CD14-positive monocyte (primary cell): ENCODE results near the gene RNASE4. TPM values are rescaled to one million over a fixed set of nuclear protein-coding genes. Genes with fewer than 3 reads are reported as not detected.
A peak's percentile ranks its signal among the peaks of the same experiment; 100 is the strongest.

Experiments
- DNase-seq, 3 donors: peaks; one replicate each; pipeline ENCODE4 v3.0.0-alpha.2; 2011 to 2022
- H2AFZ ChIP-seq: 2 replicates; pipeline ENCODE4 v1.6.0; 2012; ENCODE audit warnings: mild to moderate bottlenecking, low read depth, low read length, inconsistent platforms; ENCODE audit not compliant: insufficient read depth, poor library complexity, severe bottlenecking
- H3K27ac ChIP-seq, 2 donors: 1 replicate in 1 of 2; 2 replicates in 1 of 2; pipeline ENCODE4 v1.5.1; 2012 to 2013; ENCODE audit warnings: low read length in 2 of 2, control low read depth in 1 of 2, inconsistent platforms in 1 of 2, low read depth in 1 of 2, mild to moderate bottlenecking in 1 of 2
- H3K27me3 ChIP-seq, 2 donors: one replicate each; pipeline versions ENCODE4 v1.6.0 to v1.6.1; 2011 to 2013; ENCODE audit warnings: low read length in 2 of 2; ENCODE audit not compliant: control insufficient read depth in 2 of 2, insufficient read depth in 2 of 2
- H3K36me3 ChIP-seq, 2 donors: replicated peaks in 1 of 2; 1 replicate in 1 of 2; 2 replicates in 1 of 2; pipeline versions ENCODE4 v1.5.1 to v1.6.1; 2012 to 2013; ENCODE audit warnings: low read length in 2 of 2, control low read depth in 1 of 2, inconsistent platforms in 1 of 2, mild to moderate bottlenecking in 1 of 2; ENCODE audit not compliant: insufficient read depth in 2 of 2, control insufficient read depth in 1 of 2
- H3K4me1 ChIP-seq, 2 donors: 1 replicate in 1 of 2; 2 replicates in 1 of 2; pipeline versions ENCODE4 v1.5.1 to v1.6.1; 2012 to 2013; ENCODE audit warnings: low read length in 2 of 2, control low read depth in 1 of 2, inconsistent platforms in 1 of 2, mild to moderate bottlenecking in 1 of 2, moderate library complexity in 1 of 2; ENCODE audit not compliant: insufficient read depth in 2 of 2, control insufficient read depth in 1 of 2
- H3K4me2 ChIP-seq: replicated peaks from 2 replicates; pipeline ENCODE3; 2012; ENCODE audit warnings: low read length, moderate library complexity, mild to moderate bottlenecking; ENCODE audit not compliant: poor library complexity, severe bottlenecking; ENCODE audit errors: extremely low read depth
- H3K4me3 ChIP-seq, 3 experiments: fragments of 200-600 bp in 1 of 3; sonication (generic) in 1 of 3; replicated peaks in 1 of 3; 1 replicate in 2 of 3; 2 replicates in 1 of 3; pipeline ENCODE4 v1.5.1; 2011 to 2013; ENCODE audit warnings: low read length in 3 of 3, mild to moderate bottlenecking in 3 of 3, control low read depth in 2 of 3, low read depth in 2 of 3, inconsistent platforms in 1 of 3, moderate library complexity in 1 of 3
- H3K79me2 ChIP-seq: 2 replicates; pipeline ENCODE4 v1.6.0; 2012; ENCODE audit warnings: mild to moderate bottlenecking, control low read depth, inconsistent platforms, low read length, moderate library complexity; ENCODE audit not compliant: insufficient read depth
- H3K9ac ChIP-seq: 2 replicates; pipeline ENCODE4 v1.6.0; 2017; ENCODE audit warnings: low read length, mild to moderate bottlenecking; ENCODE audit not compliant: insufficient read depth, poor library complexity, severe bottlenecking
- H3K9me3 ChIP-seq, 2 donors: replicated peaks in 1 of 2; 1 replicate in 1 of 2; 2 replicates in 1 of 2; pipeline versions ENCODE4 v1.5.1 to v1.6.1; 2012 to 2013; ENCODE audit warnings: low read length in 2 of 2, control low read depth in 1 of 2; ENCODE audit not compliant: control insufficient read depth in 1 of 2, insufficient read depth in 1 of 2
- H4K20me1 ChIP-seq: 2 replicates; pipeline ENCODE4 v1.6.0; 2012; ENCODE audit warnings: mild to moderate bottlenecking, low read length, control low read depth, moderate library complexity; ENCODE audit not compliant: insufficient read depth
- H3K27ac Mint-ChIP-seq, 7 donors: one replicate each; pipeline ENCODE4 v1.8.0; 2020; ENCODE audit warnings: mild to moderate bottlenecking in 7 of 7, mixed read lengths in 7 of 7, moderate library complexity in 6 of 7, inconsistent platforms in 2 of 7
- H3K27me3 Mint-ChIP-seq, 3 donors: one replicate each; pipeline ENCODE4 v1.8.0; 2021 to 2022; ENCODE audit warnings: low read depth in 3 of 3, mild to moderate bottlenecking in 3 of 3, mixed read lengths in 3 of 3, moderate library complexity in 3 of 3, inconsistent platforms in 1 of 3
- H3K36me3 Mint-ChIP-seq, 2 donors: one replicate each; pipeline ENCODE4 v1.8.0; 2020; ENCODE audit warnings: mixed read lengths in 2 of 2, inconsistent platforms in 1 of 2, mild to moderate bottlenecking in 1 of 2
- H3K4me1 Mint-ChIP-seq: one replicate; pipeline ENCODE4 v1.8.0; 2020; ENCODE audit warnings: mild to moderate bottlenecking, mixed read lengths
- H3K4me3 Mint-ChIP-seq, 2 donors: one replicate each; pipeline ENCODE4 v1.8.0; 2020; ENCODE audit warnings: mild to moderate bottlenecking in 2 of 2, mixed read lengths in 2 of 2, moderate library complexity in 1 of 2
- H3K9me3 Mint-ChIP-seq, 7 donors: one replicate each; pipeline ENCODE4 v1.8.0; 2020 to 2022; ENCODE audit warnings: mixed read lengths in 7 of 7, mild to moderate bottlenecking in 6 of 7, moderate library complexity in 6 of 7, inconsistent platforms in 2 of 7
- CTCF ChIP-seq: fragments of 200-600 bp; IDR thresholded peaks from one replicate; pipeline ENCODE4 v1.8.0; 2022; ENCODE audit warnings: antibody characterized with exemption, mild to moderate bottlenecking
- WGBS: methylation state at CpG from one replicate; pipeline ENCODE4 v1.1.5; 2013; ENCODE audit warnings: missing lambda C conversion rate; ENCODE audit not compliant: insufficient coverage; 5-methylcytosine and 5-hydroxymethylcytosine counted together
- intact Hi-C, 2 donors: fragments of 100-400 bp; cut with micrococcal nuclease; formaldehyde crosslinking; loops; one replicate each; pipeline versions ENCODE4 v1.15.0 to v1.15.1; 2023
- polyA plus RNA-seq, 3 donors: library from polyadenylated mRNA; depleted of rRNA in 1 of 3; unstranded in 2 of 3; stranded (reverse) in 1 of 3; fragments of 300-500 nt in 2 of 3; fragments of >200 nt in 1 of 3; fragmentation: Illumina TruSeq in 2 of 3; gene quantifications; 1 replicate in 2 of 3; 2 replicates in 1 of 3; pipeline ENCODE4 v1.2.3, GENCODE V29; 2012 to 2021

The RNASE4 gene
- polyA plus RNA-seq, 3 donors = 18.5 to 85.8 (median 49.1) TPM

GRCh38 chr14:20680363-20680762 lies 4.0 kb upstream of the RNASE4 start:
- peaks cover 0 to 9% (median 2%) of the 10 kb centered on the region in 3 donors for H3K27me3 Mint-ChIP-seq
- no peak for TF ChIP-seq CTCF
- Histone ChIP-seq H3K36me3 (no peaks in the 10 kb centered on the region), H3K9ac (no peak overlapping the region), H3K27ac (no peak overlapping the region), H4K20me1 (no peaks in the 10 kb centered on the region), H3K27me3 (no peaks in the 10 kb centered on the region), H3K9me3 (no peaks in the 10 kb centered on the region), H3K4me2 (peak overlapping the region; percentile 88), H3K4me3 (peak overlapping the region in 1 of 3 experiments; percentile 91), H2AFZ (no peak overlapping the region), H3K4me1 (peaks cover 46 to 48% of the 10 kb centered on the region in 2 donors), H3K79me2 (no peaks in the 10 kb centered on the region)
- peaks cover 31% of the 10 kb centered on the region for H3K4me1 Mint-ChIP-seq
- H3K27ac Mint-ChIP-seq = no peak overlapping the region
- H3K4me3 Mint-ChIP-seq = no peak overlapping the region
- no peaks in the 10 kb centered on the region for H3K36me3 Mint-ChIP-seq
- 57% methylated on average over 7 of the region's 8 CpGs for WGBS
- no peak for DNase-seq
- intact Hi-C loops = loop anchor here (5.0 to 10.0 kb wide), 6 partner anchors 48 to 424 kb away; partner anchors contain the start of genes PARP2 (in 1 of the 2), TMEM253 (in 1 of the 2) and ZNF219 (in 1 of the 2)
- H3K9me3 Mint-ChIP-seq = no peaks in the 10 kb centered on the region

- Histone ChIP-seq H4K20me1 (no peaks in the 10 kb centered on the region), H2AFZ (peak overlapping the region; percentile 77), H3K9me3 (no peaks in the 10 kb centered on the region), H3K79me2 (no peaks in the 10 kb centered on the region), H3K4me2 (peak overlapping the region; percentile 88), H3K4me3 (peak overlapping the region; percentile 84 to 91 (median 86)), H3K4me1 (peaks cover 51 to 54% of the 10 kb centered on the region in 2 donors), H3K36me3 (no peaks in the 10 kb centered on the region), H3K27ac (peak overlapping the region; percentile 96 to 99), H3K9ac (peak overlapping the region; percentile 91), H3K27me3 (no peaks in the 10 kb centered on the region)
- H3K4me3 Mint-ChIP-seq = no peak overlapping the region
- WGBS = 21% methylated on average over 6 of the region's 7 CpGs
- no peak overlapping the region for H3K27ac Mint-ChIP-seq
- no peak for TF ChIP-seq CTCF
- no peaks in the 10 kb centered on the region for H3K9me3 Mint-ChIP-seq
- intact Hi-C loops = loop anchor here (5.0 to 10.0 kb wide), 6 partner anchors 49 to 424 kb away; partner anchors contain the start of genes PARP2 (in 1 of the 2), TMEM253 (in 1 of the 2) and ZNF219 (in 1 of the 2)
- no peaks in the 10 kb centered on the region for H3K36me3 Mint-ChIP-seq
- H3K4me1 Mint-ChIP-seq = peaks cover 36% of the 10 kb centered on the region
- peaks cover 0 to 9% (median 2%) of the 10 kb centered on the region in 3 donors for H3K27me3 Mint-ChIP-seq
- no peak for DNase-seq
These were observed 3.5 kb upstream of the RNASE4 start for GRCh38 chr14:20680843-20681347.
